ENCODE measurements around the gene TAOK1. TPM values are rescaled to one million over a fixed set of nuclear protein-coding genes. Genes with fewer than 3 reads are reported as not detected.

Gene TAOK1
- total and polyA plus RNA-seq, 10 of the 15 experiments (the other 5 are each of a cell fraction or from before 2014, with no cell fraction given), result 2.0 to 27.1 (median 11.8) TPM

GRCh38 chr17:29526322-29526721 is 136.2 kb downstream of the TAOK1 start:
- intact Hi-C loops (cut with micrococcal nuclease; ENCODE audit: unreplicated experiment), result no loop called here
- DNase-seq (ENCODE audit: low read depth, low spot score), result no peak
- RAD21 ChIA-PET (ENCODE audit: unreplicated experiment), result no interaction called here

More at GRCh38 chr17:29526322-29526721, 136.2 kb downstream of the TAOK1 start:
- Histone ChIP-seq H3K36me3 (ENCODE audit: control insufficient read depth in 2 of 2, insufficient read depth in 2 of 2, low read length in 1 of 2) (peaks cover 0 to 19% of the 10 kb centered on the region in 2 experiments), H4K20me1 (ENCODE audit: control insufficient read depth, insufficient read depth) (no peaks in the 10 kb centered on the region), H3K9me3 (replicated peaks; ENCODE audit: control insufficient read depth, insufficient read depth, low read length) (no peaks in the 10 kb centered on the region), H3K79me2 (ENCODE audit: control insufficient read depth, insufficient read depth, low read length) (no peaks in the 10 kb centered on the region), H3K4me1 (ENCODE audit: control insufficient read depth, insufficient read depth, low read length) (no peaks in the 10 kb centered on the region), H3K9ac (ENCODE audit: control insufficient read depth, insufficient read depth, low read length) (no peak overlapping the region), H3K4me2 (ENCODE audit: control insufficient read depth, insufficient read depth) (no peak overlapping the region), H3K27ac (ENCODE audit: control insufficient read depth, insufficient read depth) (no peak overlapping the region), H3K4me3 (no peak overlapping the region), H2AFZ (ENCODE audit: control insufficient read depth, low read depth, low read length) (no peak overlapping the region), H3K27me3 (replicated peaks in 1 of 2; ENCODE audit: control insufficient read depth in 2 of 2, insufficient read depth in 2 of 2, low read length in 1 of 2) (no peaks in the 10 kb centered on the region)
- CTCF ChIA-PET, result interaction anchor here (1.3 kb wide), 1 partner anchor 156 kb away, joined by 4 read pairs; no protein-coding TSS in a partner anchor
- POLR2A ChIA-PET, result no interaction called here
- in situ Hi-C loops (cut with MboI), result no loop called here
- TF ChIP-seq, protein P1, sequence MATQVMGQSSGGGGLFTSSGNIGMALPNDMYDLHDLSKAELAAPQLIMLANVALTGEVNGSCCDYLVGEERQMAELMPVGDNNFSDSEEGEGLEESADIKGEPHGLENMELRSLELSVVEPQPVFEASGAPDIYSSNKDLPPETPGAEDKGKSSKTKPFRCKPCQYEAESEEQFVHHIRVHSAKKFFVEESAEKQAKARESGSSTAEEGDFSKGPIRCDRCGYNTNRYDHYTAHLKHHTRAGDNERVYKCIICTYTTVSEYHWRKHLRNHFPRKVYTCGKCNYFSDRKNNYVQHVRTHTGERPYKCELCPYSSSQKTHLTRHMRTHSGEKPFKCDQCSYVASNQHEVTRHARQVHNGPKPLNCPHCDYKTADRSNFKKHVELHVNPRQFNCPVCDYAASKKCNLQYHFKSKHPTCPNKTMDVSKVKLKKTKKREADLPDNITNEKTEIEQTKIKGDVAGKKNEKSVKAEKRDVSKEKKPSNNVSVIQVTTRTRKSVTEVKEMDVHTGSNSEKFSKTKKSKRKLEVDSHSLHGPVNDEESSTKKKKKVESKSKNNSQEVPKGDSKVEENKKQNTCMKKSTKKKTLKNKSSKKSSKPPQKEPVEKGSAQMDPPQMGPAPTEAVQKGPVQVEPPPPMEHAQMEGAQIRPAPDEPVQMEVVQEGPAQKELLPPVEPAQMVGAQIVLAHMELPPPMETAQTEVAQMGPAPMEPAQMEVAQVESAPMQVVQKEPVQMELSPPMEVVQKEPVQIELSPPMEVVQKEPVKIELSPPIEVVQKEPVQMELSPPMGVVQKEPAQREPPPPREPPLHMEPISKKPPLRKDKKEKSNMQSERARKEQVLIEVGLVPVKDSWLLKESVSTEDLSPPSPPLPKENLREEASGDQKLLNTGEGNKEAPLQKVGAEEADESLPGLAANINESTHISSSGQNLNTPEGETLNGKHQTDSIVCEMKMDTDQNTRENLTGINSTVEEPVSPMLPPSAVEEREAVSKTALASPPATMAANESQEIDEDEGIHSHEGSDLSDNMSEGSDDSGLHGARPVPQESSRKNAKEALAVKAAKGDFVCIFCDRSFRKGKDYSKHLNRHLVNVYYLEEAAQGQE (IDR thresholded peaks at IDR 0.05; ENCODE audit: low read depth, low read length), result no peak
- ATAC-seq (no peak), FAIRE-seq (no peak)
- WGBS (ENCODE audit: insufficient coverage, insufficient replicate concordance, low lambda C conversion rate, missing lambda C conversion rate), result 100% methylated on average over 3 of the region's 3 CpGs
- no TSS peak for BruUV-seq (replicated peaks)
- SMC1A ChIA-PET (ENCODE audit: uncharacterized antibody, unreplicated experiment), result no interaction called here

All from GM12878 (cell line).